Measurements from ENCODE around the gene KCNJ12. TPM values are rescaled to one million over a fixed set of nuclear protein-coding genes. Genes with fewer than 3 reads are reported as not detected.
A peak's percentile ranks its signal among the peaks of the same experiment; 100 is the strongest.
"Not testable (repeated sequence)": the region's sequence is repeated elsewhere in the genome, so short reads cannot be mapped to it uniquely, and the experiment has no call there.

KCNJ12 gene
- total RNA-seq, 6 donors from 2014 or later, result 1.2 to 3.8 (median 2.0) TPM

DNA sequence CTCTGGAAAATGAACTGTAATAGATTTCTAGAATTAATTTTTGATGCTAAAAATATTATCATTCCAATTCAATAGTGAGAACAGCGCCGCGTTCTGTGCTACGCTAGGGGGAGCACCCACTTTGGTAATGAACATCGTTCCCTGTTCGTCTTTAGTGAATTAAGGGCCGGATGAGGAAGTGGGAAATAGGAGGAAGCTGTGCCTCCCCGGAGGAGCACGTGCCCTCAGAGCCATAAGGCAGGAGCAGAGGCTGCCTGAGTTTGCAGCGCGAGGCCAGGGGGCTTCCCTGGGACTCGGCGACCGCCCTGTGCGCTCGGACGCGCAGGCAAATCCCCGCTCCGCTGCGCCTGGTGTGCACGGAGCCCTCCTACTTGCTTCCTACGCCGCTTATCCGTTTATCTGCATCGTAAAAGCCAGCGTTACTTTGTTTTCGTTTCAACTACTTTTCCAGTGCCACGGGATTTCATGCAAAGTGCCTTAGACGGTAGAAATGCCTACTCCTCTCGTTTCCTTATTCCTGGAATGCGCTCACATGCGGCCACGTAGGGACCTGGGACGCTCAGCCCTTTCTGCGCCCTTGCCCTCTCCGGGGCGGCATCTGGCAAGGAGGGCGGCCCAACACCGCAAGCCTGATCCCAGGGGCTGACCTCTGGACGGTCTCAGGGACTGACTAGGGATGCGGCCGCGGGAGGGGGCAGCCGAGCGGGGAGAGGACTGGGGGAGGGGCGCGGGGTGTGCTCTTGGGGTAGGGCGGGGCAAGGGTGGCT is 76.4 kb downstream of the KCNJ12 start:
- Histone ChIP-seq H3K36me3 (no peaks in the 10 kb centered on the region), H3K4me3 (peak overlapping the region in 3 of 4 donors; percentile 6 to 30 (median 16)), H3K27me3 (no peaks in the 10 kb centered on the region), H3K27ac (no peak overlapping the region), H3K9me3 (no peaks in the 10 kb centered on the region), H3K4me1 (peaks cover 14 to 23% (median 19%) of the 10 kb centered on the region in 4 donors)
- ATAC-seq (ENCODE audit: low FRiP score in 2 of 2), result peak; percentile 62 to 81
- TF ChIP-seq EP300 (IDR thresholded peaks at IDR 0.05) (no peak), POLR2A (IDR thresholded peaks at IDR 0.05) (no peak), POLR2AphosphoS5 (IDR thresholded peaks at IDR 0.05) (no peak)
- TF ChIP-seq, protein P1, sequence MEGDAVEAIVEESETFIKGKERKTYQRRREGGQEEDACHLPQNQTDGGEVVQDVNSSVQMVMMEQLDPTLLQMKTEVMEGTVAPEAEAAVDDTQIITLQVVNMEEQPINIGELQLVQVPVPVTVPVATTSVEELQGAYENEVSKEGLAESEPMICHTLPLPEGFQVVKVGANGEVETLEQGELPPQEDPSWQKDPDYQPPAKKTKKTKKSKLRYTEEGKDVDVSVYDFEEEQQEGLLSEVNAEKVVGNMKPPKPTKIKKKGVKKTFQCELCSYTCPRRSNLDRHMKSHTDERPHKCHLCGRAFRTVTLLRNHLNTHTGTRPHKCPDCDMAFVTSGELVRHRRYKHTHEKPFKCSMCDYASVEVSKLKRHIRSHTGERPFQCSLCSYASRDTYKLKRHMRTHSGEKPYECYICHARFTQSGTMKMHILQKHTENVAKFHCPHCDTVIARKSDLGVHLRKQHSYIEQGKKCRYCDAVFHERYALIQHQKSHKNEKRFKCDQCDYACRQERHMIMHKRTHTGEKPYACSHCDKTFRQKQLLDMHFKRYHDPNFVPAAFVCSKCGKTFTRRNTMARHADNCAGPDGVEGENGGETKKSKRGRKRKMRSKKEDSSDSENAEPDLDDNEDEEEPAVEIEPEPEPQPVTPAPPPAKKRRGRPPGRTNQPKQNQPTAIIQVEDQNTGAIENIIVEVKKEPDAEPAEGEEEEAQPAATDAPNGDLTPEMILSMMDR (IDR thresholded peaks at IDR 0.05), result peak; percentile 28 to 57 (median 40)
- peak; percentile 71 to 74 for DNase-seq
- WGBS, 2 donors, result 17 to 19% methylated on average over 37 to 49 of the region's 49 CpGs

DNA sequence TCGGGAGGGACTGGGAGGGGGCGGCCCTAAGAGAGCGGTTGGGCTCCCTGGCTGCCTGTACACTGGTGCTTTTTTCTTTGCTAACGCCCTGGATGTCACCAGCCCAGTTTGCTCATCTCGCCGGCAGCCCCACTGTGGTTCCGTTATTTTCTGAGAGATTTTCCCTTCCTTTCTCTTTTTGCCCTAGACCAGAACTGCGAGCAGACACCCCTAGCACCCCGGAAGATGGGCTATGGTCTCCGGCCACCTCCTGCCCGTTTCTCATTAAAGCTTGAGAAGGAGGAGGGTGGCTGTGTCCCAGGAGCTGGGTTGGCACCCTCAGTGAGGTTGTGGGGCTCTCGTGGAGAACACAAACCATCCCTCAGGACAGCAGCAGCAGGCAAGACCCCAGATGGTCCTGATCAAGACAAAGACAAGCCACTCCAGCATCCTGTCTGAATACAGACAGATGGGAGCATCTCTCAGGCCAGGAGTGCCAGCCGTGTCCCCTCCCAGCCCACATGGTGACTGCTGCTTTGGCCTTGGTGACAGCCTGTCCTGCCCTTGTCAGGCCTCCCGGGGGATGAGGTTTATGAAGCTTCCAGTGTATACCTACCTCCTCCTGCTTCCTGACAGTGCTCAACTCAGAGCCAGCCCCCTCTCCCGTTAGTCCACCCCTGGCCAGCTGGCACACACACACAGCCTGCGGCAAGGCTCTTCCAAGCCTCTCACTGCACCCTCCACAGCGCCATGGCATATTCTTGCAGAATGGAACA is 77.2 kb downstream of the KCNJ12 start:
- peak in 1 of 2 donors; percentile 34 for ATAC-seq (ENCODE audit: low FRiP score in 2 of 2)
- no peak for DNase-seq

DNA sequence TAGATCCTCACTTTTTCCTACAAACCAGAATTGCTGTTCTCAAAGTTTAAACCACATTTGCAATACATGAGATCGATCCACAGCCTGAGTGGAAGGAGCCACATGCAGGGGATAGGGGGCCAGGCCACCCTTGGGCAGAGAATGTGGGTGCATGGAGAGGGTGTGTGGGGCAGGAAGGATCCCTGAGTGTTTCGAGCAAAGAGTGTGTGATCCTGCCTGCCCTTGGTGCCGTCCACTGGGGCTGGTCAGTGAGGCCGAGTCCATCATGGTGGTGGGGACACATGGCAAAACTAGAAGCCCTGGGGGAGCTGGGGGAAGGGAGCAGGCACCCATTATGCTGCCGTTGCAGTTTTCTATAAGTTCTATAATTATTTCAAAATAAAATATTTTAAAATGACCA is 77.8 kb downstream of the KCNJ12 start:
- not testable (repeated sequence) for DNase-seq; H3K4me3 ChIP-seq; H3K27ac ChIP-seq; H3K27me3 ChIP-seq; H3K9me3 ChIP-seq; H3K36me3 ChIP-seq; ATAC-seq (ENCODE audit: low FRiP score in 2 of 2)
- peaks cover 14 to 25% (median 19%) of the 10 kb centered on the region in 4 donors for H3K4me1 ChIP-seq
- 86 to 92% methylated on average over 5 of the region's 5 CpGs for WGBS, 2 donors

More for the DNA sequence above, 77.2 kb downstream of the KCNJ12 start:
- TF ChIP-seq EP300 (IDR thresholded peaks at IDR 0.05), result no peak
- TF ChIP-seq, protein P1 (IDR thresholded peaks at IDR 0.05), result no peak
- no peak for TF ChIP-seq POLR2A (IDR thresholded peaks at IDR 0.05)
- TF ChIP-seq POLR2AphosphoS5 (IDR thresholded peaks at IDR 0.05), result no peak
- H3K9me3 ChIP-seq, result no peaks in the 10 kb centered on the region
- no peak overlapping the region for H3K4me3 ChIP-seq
- no peaks in the 10 kb centered on the region for H3K27me3 ChIP-seq
- 70 to 78% methylated on average over 13 to 17 of the region's 17 CpGs for WGBS, 2 donors
- peaks cover 14 to 25% (median 19%) of the 10 kb centered on the region in 4 donors for H3K4me1 ChIP-seq
- no peak overlapping the region for H3K27ac ChIP-seq
- no peaks in the 10 kb centered on the region for H3K36me3 ChIP-seq

- H3K27me3 ChIP-seq, result no peaks in the 10 kb centered on the region
- no peak overlapping the region for H3K27ac ChIP-seq
- no peak overlapping the region for H3K4me3 ChIP-seq
- ATAC-seq (ENCODE audit: low FRiP score in 2 of 2), result no peak
- 64 to 85% methylated on average over 4 of the region's 4 CpGs for WGBS, 2 donors
- DNase-seq, result no peak
- peaks cover 14 to 25% (median 19%) of the 10 kb centered on the region in 4 donors for H3K4me1 ChIP-seq
- H3K9me3 ChIP-seq, result no peaks in the 10 kb centered on the region
- H3K36me3 ChIP-seq, result no peaks in the 10 kb centered on the region
- TF ChIP-seq EP300 (IDR thresholded peaks at IDR 0.05) (no peak), POLR2A (IDR thresholded peaks at IDR 0.05) (no peak), POLR2AphosphoS5 (IDR thresholded peaks at IDR 0.05) (no peak)
- TF ChIP-seq, protein P1 (IDR thresholded peaks at IDR 0.05), result no peak
Measured at GRCh38 chr17:21454441-21454840, 78.3 kb downstream of the KCNJ12 start.

GRCh38 chr17:21455761-21456160 is 79.6 kb downstream of the KCNJ12 start:
- Histone ChIP-seq H3K27ac (no peak overlapping the region), H3K27me3 (no peaks in the 10 kb centered on the region), H3K36me3 (no peaks in the 10 kb centered on the region), H3K4me3 (no peak overlapping the region), H3K4me1 (peaks cover 14 to 25% (median 19%) of the 10 kb centered on the region in 4 donors), H3K9me3 (no peaks in the 10 kb centered on the region)
- no peak for ATAC-seq (ENCODE audit: low FRiP score in 2 of 2)
- 86 to 89% methylated on average over 6 of the region's 6 CpGs for WGBS, 2 donors
- DNase-seq, result no peak
- TF ChIP-seq, protein P1 (IDR thresholded peaks at IDR 0.05), result no peak
- TF ChIP-seq POLR2AphosphoS5 (IDR thresholded peaks at IDR 0.05) (no peak), POLR2A (IDR thresholded peaks at IDR 0.05) (no peak), EP300 (IDR thresholded peaks at IDR 0.05) (no peak)

GRCh38 chr17:21456449-21456848 is 80.3 kb downstream of the KCNJ12 start:
- not testable (repeated sequence) for H3K36me3 ChIP-seq; ATAC-seq (ENCODE audit: low FRiP score in 2 of 2); H3K27me3 ChIP-seq; H3K4me3 ChIP-seq; H3K27ac ChIP-seq; DNase-seq; H3K9me3 ChIP-seq
- WGBS, 2 donors, result 62 to 86% methylated on average over 5 of the region's 5 CpGs
- H3K4me1 ChIP-seq, result peaks cover 14 to 25% (median 19%) of the 10 kb centered on the region in 4 donors
